Lower leg skin (tissue), 3 donors: ENCODE data around the gene MUC4.

Experiments used
- POLR2A ChIP-seq, 2 donors: fragments of 450-650 bp; IDR thresholded peaks; one replicate each; pipeline ENCODE4 v1.6.1; 2016 to 2017; ENCODE audit warnings: antibody characterized with exemption in 2 of 2, mild to moderate bottlenecking in 1 of 2, moderate library complexity in 1 of 2
- TF ChIP-seq, protein P1 (sequence below), 3 donors: fragments of 450-650 bp; IDR thresholded peaks; one replicate each; pipeline ENCODE4 v1.5.1; 2016; ENCODE audit warnings: antibody characterized with exemption in 3 of 3, mild to moderate bottlenecking in 3 of 3, moderate library complexity in 2 of 3

DNA sequence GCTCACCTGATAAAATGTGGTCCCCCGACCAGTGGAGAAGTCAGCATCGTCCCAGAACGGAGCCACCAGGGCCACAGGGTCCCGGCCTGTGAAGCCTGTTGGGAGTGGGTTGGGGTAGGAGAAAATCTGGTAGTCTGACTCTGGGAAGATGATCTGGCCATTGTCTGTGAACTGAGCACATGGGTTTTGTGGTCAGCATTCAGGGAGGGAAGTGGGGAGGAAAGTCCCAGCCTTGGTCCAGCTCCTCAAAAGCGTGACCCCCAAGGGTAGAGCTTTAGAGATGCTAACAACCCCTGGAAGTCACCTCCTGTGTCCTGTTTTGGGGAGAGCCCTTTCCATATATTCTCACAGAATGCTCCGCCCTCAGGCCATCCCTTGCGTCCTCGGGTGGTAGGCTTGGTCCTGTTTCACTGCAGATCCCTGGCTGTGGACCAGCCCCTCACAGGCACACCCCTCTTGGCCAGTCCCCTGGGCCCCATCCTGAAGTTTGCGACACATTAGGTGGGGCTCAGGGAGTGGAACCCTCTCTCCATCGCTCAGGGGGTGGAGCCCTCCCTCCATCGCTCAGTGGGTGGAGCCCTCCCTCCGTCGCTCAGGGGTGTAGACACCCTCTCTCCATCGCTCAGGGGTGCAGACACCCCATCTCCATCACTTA lies 40.0 kb downstream of the MUC4 start:
- no peak for TF ChIP-seq POLR2A (IDR thresholded peaks at IDR 0.05)
- TF ChIP-seq, protein P1, sequence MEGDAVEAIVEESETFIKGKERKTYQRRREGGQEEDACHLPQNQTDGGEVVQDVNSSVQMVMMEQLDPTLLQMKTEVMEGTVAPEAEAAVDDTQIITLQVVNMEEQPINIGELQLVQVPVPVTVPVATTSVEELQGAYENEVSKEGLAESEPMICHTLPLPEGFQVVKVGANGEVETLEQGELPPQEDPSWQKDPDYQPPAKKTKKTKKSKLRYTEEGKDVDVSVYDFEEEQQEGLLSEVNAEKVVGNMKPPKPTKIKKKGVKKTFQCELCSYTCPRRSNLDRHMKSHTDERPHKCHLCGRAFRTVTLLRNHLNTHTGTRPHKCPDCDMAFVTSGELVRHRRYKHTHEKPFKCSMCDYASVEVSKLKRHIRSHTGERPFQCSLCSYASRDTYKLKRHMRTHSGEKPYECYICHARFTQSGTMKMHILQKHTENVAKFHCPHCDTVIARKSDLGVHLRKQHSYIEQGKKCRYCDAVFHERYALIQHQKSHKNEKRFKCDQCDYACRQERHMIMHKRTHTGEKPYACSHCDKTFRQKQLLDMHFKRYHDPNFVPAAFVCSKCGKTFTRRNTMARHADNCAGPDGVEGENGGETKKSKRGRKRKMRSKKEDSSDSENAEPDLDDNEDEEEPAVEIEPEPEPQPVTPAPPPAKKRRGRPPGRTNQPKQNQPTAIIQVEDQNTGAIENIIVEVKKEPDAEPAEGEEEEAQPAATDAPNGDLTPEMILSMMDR (IDR thresholded peaks at IDR 0.05), result no peak
